SW480 (cell line): Measurements from ENCODE around the gene THEM4.
"Not testable (repeated sequence)": the region's sequence is repeated elsewhere in the genome, so short reads cannot be mapped to it uniquely, and the experiment has no call there.

Source experiments
- DNase-seq: peaks from one replicate; pipeline ENCODE4 v3.0.0-alpha.2; 2016; ENCODE audit warnings: low spot score

Gene THEM4

GRCh38 chr1:151934048-151934493 lies 24.8 kb upstream of the THEM4 start:
- DNase-seq: peak; percentile 70

DNA sequence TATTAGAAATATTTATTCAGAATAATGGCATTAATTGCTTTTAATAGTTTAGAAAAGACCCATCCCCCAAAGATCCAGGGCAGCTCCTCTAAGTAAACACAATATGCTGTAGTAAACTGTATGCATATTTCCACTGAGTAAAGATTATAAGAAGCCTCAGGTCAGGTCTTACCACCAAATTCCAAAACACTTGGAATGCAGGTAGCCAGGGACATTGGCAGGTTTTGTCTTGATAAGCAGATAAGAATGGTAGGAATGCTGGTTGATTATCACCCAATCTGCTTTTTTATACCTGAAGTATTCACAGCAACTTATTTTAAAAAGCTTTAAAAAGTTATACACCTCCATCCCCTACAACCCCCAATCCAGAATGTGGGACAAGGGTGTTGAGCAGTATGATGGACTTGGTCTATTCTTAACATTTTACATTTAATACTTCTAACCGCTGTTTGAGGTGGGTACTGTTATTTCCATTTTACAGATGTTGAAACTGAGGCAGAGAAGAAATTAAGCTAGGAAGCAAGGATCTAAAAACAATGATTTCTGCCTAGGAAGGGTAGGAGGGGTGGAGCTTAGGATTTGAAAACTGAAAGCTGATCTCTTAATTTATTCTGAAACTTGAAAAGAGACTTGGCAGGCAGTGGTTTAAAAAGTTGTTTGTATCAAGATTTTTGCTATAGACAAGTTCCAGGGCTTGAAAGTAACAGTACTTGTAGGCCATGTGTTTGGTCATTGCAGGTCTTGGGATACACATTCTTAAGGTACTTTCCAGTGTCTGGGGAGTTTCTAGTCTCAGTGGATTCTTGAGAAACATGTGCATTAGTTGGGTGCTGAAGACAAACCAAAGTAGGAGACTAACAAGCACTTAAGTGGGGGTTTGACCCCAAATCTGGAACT lies 15.6 kb upstream of the THEM4 start:
- DNase-seq: no peak

GRCh38 chr1:151923422-151923821 lies 14.1 kb upstream of the THEM4 start:
- DNase-seq: no peak

GRCh38 chr1:151920149-151920548 lies 10.8 kb upstream of the THEM4 start:
- no peak for DNase-seq

GRCh38 chr1:151918819-151919610 lies 9.7 kb upstream of the THEM4 start:
- no peak for DNase-seq

GRCh38 chr1:151918156-151918555 lies 8.8 kb upstream of the THEM4 start:
- DNase-seq: no peak

GRCh38 chr1:151916726-151917370 lies 7.5 kb upstream of the THEM4 start:
- no peak for DNase-seq

DNA sequence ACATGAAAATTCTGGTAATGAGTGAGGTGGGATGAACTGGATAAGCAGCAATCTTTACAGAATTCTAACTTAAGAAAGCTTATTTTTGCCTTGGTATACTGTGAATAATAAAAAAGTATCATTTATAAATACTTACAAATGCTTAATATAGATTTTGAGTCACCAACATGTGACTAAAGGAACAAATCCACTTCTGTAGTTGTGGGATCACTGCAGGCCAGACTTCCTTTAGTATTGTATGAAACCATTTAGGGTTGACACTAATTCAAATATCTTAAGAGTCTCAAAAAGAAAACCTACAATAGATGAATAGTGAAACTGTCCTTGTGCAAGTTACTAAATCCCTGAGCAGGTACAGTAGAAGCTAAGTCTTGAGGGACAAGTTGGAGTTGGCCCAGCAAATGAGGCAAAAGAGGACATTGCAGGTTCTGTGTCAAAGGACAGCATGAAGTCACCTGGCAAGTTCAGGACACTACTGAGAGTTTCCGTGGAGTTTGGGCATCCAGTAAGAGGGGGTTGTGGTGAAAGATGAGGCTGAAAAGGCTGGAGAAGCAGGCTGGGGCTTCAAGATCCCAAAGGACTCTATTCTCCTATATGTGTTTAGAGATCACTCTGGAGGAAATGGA lies 5.9 kb upstream of the THEM4 start:
- no peak for DNase-seq

DNA sequence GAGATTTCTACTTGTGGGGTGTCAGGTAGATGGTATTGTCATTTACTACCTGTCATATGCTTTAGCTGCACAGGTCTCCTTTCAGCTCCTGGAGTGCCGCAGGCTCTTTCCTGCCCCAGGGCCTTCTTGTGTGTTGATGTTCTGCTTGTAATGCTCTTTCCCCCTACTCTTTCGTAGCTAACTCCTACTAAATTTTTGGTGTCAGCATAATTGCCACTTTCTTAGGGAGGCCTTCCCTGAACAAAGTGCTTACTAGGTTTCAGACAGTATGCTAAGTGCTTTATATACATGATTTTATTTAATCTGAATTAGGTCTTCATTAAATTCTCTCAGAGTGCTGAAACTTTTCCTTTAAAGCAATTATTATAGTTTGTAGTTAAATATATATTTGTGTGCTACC lies 4.8 kb upstream of the THEM4 start:
- no peak for DNase-seq

DNA sequence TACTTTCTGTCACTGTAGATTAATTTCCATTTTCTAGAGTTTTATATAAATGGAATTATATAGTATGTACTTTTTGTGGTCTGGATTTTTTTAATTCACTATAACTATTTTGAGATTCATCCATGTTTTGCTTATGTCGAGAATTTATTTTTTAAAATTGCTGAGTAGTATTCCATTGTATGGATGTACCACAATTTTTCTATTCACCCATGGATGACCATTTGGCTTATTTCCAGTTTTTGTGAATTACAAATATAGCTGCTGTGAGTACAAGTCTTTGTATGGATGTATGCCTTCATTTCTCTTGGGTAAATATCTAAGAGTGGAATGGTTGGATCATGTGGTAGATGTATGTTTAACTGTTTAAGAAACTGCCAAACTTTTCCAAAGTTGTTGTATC lies 3.7 kb upstream of the THEM4 start:
- DNase-seq: no peak

GRCh38 chr1:151908228-151908691 lies 1.1 kb downstream of the THEM4 start:
- no peak for DNase-seq

DNA sequence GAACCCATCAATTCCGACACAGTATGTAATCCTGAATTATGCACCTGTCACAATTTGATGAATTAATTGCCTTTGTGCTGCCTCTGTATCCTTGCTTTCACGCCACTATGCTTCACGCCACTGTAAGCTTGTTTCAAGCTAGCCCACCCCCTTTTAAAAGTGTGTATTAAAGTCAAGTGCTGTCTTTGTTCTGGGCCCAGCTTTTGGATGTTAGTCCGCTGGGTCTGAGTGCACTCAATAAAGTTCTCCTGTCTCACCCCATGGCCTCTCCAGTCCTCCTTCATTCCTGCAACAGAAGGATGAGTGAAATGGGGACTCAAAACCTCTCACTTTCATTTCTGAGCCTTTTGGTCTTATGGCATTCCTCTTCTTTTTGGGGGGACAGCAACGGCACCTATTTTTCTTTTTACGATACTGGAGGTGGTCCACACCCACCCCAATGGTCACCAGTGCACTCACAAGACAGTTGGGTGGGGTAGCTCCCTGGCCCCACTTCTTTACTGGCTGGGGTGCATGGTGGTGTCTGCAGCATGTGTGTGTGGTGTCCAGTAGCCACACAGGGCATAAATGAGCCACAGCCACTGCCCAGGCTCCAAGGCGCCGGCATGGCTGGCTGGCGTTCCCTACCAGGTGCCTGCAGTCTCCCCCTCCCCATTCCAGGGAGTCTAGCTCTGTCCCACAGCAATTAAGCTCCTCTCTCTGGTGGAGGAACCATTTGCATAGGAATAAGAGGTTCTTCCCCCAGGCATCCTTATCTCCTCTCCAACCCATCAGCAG lies 1.8 kb downstream of the THEM4 start:
- no peak for DNase-seq

- DNase-seq: not testable (repeated sequence)
Measured at GRCh38 chr1:151906324-151906645, 3.0 kb downstream of the THEM4 start.

GRCh38 chr1:151905443-151906323 lies 3.6 kb downstream of the THEM4 start:
- DNase-seq: not testable (repeated sequence)

DNA sequence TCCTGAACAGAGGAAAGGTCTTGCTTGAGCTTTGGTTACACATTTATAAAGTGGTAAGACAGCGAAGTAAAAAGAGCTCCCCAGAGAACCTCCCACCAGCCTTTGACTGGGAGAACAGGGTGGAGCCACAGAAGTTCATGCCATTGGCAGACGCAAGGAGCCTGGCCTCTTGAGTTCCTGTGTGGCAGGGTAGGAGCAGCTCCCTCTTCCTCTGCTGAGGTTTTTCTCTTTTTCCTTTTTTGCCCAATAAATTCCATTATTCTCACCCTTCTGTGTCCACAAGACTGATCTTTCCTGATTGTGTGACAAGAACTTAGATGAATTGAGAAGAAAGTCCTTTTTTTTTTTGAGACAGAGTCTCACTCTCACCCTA lies 4.3 kb downstream of the THEM4 start:
- DNase-seq: no peak

DNA sequence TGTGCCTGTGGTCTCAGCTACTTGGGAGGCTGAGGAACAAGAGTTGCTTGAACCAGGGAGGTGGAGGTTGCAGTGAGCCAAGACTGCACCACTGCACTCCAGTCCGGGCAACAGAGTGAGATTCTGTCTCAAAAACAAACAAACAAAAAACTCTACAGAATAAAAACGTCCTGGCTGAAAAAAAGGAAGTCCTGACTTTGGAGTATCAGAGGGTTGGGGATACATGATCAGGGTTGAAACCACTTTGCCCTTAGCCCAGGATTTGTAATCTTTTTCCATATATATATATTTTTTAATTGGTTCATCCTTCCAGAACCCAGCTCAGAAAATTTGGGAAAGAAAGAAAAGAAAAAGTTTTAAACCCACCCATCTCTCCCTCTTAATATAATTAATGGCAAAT lies 6.5 kb downstream of the THEM4 start:
- DNase-seq: no peak

GRCh38 chr1:151900804-151901203 lies 8.5 kb downstream of the THEM4 start:
- not testable (repeated sequence) for DNase-seq

DNA sequence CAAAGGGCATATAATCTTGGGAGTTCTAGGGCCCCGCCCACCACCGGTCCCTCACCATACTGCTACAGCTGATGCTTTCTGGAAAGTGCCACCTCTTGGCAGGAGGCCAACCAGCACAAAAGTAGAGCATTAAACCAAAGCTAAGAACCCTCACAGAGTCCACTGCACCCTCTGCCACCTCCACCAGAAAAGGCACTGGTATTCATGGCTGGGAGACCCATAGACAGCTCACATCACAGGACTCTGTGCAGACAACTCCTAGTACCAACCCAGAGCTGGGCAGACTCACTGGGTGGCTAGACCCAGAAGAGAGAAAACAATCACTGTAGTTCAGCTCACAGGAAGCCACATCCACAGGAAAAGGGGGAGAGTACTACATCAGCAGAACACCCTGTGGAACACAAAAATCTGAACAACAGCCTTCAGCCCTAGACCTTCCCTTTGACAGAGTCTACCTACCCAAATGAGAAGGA lies 10.8 kb downstream of the THEM4 start:
- DNase-seq: no peak

- no peak for DNase-seq
Measured at GRCh38 chr1:151897991-151898431, 11.3 kb downstream of the THEM4 start.
